IMR-90 (cell line): ENCODE results near the gene PAX2. TPM values are rescaled to one million over a fixed set of nuclear protein-coding genes. Genes with fewer than 3 reads are reported as not detected.

Experiments used
- ATAC-seq: fragments of 200-7000 bp; cut with Tn5 transposase; 2 replicates; pipeline ENCODE4 v1.9.1; 2020; ENCODE audit warnings: low read depth, mild to moderate bottlenecking, moderate library complexity
- BruUV-seq: library from RNA; stranded (reverse); fragments of 400-500 nt; replicated peaks from 2 replicates; lab custom pipeline; 2021; lab: Mats Ljungman, UMichigan
- CTCF ChIA-PET: fragments of 300-600 bp; formaldehyde crosslinking; extraction: SDS; loops from one replicate; lab custom pipeline; 2021; ENCODE audit warnings: antibody characterized with exemption; lab: Yijun Ruan, JAX
- POLR2A ChIA-PET: fragments of 300-600 bp; sonication (Branson Sonifier 250); formaldehyde crosslinking; loops from one replicate; lab custom pipeline; 2022; ENCODE audit warnings: antibody characterized with exemption; ENCODE audit not compliant: unreplicated experiment; lab: Charles Lee
- DNase-seq: peaks from one replicate; pipeline ENCODE4 v3.0.0; 2013
- H2AFZ ChIP-seq: replicated peaks from 2 replicates; pipeline ENCODE3; 2013; ENCODE audit warnings: low read length, mild to moderate bottlenecking; ENCODE audit not compliant: poor library complexity
- H2AK5ac ChIP-seq: 2 replicates; pipeline ENCODE4 v1.6.1; 2013; ENCODE audit warnings: low read depth, low read length, inconsistent platforms
- H2AK9ac ChIP-seq: replicated peaks from 2 replicates; pipeline ENCODE3; 2013; ENCODE audit warnings: mild to moderate bottlenecking, low read depth, low read length, moderate library complexity; ENCODE audit not compliant: poor library complexity
- H2BK120ac ChIP-seq: 2 replicates; pipeline ENCODE4 v1.6.1; 2013; ENCODE audit warnings: low read depth, low read length, inconsistent platforms
- H2BK15ac ChIP-seq: 3 replicates; pipeline ENCODE4 v1.6.1; 2013; ENCODE audit warnings: low read depth, low read length, inconsistent platforms
- H2BK20ac ChIP-seq: 2 replicates; pipeline ENCODE4 v1.6.1; 2013; ENCODE audit warnings: low read depth, mild to moderate bottlenecking, inconsistent platforms, low read length, moderate library complexity
- H2BK5ac ChIP-seq: 2 replicates; pipeline ENCODE4 v1.6.1; 2013; ENCODE audit warnings: mild to moderate bottlenecking, low read depth, low read length, inconsistent platforms; ENCODE audit not compliant: poor library complexity, severe bottlenecking
- H3K14ac ChIP-seq: replicated peaks from 2 replicates; pipeline ENCODE4 v1.6.1; 2013; ENCODE audit warnings: low read depth, low read length, inconsistent platforms
- H3K18ac ChIP-seq: 2 replicates; pipeline ENCODE4 v1.6.1; 2013; ENCODE audit warnings: low read depth, low read length, control low read depth
- H3K23ac ChIP-seq: 2 replicates; pipeline ENCODE4 v1.6.1; 2013; ENCODE audit warnings: low read depth, low read length, inconsistent platforms
- H3K27ac ChIP-seq: 2 replicates; pipeline ENCODE4 v1.5.1; 2013; ENCODE audit warnings: mild to moderate bottlenecking, control low read depth, low read length; ENCODE audit not compliant: insufficient read depth
- H3K27me3 ChIP-seq: 2 replicates; pipeline ENCODE4 v1.6.1; 2013; ENCODE audit warnings: low read length; ENCODE audit not compliant: control insufficient read depth, insufficient read depth
- H3K36me3 ChIP-seq: 2 replicates; pipeline ENCODE4 v1.6.1; 2013; ENCODE audit warnings: low read length, mixed read lengths; ENCODE audit not compliant: control insufficient read depth, insufficient read depth
- H3K4ac ChIP-seq: 2 replicates; pipeline ENCODE4 v1.6.1; 2013; ENCODE audit warnings: low read depth, low read length, inconsistent platforms
- H3K4me1 ChIP-seq: 2 replicates; pipeline ENCODE4 v1.6.1; 2013; ENCODE audit warnings: low read length, mixed read lengths; ENCODE audit not compliant: control insufficient read depth, insufficient read depth
- H3K4me2 ChIP-seq: 2 replicates; pipeline ENCODE4 v1.6.1; 2013; ENCODE audit warnings: low read depth, mild to moderate bottlenecking, control low read depth, low read length, moderate library complexity
- H3K4me3 ChIP-seq: 2 replicates; pipeline ENCODE4 v1.5.1; 2013; ENCODE audit warnings: low read depth, mild to moderate bottlenecking, control low read depth, low read length, moderate library complexity; ENCODE audit not compliant: insufficient read depth
- H3K56ac ChIP-seq: 2 replicates; pipeline ENCODE4 v1.6.1; 2013; ENCODE audit warnings: low read length, inconsistent platforms; ENCODE audit not compliant: insufficient read depth; ENCODE audit errors: extremely low read depth
- H3K79me1 ChIP-seq, 2 experiments: 2 replicates each; pipeline ENCODE4 v1.6.1; 2013; ENCODE audit warnings: low read length in 2 of 2, inconsistent platforms in 1 of 2, low read depth in 1 of 2
- H3K9ac ChIP-seq: 2 replicates; pipeline ENCODE4 v1.6.1; 2013; ENCODE audit warnings: low read depth, low read length, control low read depth
- H3K9me1 ChIP-seq: 2 replicates; pipeline ENCODE4 v1.6.1; 2013; ENCODE audit warnings: low read length, inconsistent platforms; ENCODE audit not compliant: insufficient read depth
- H3K9me3 ChIP-seq: 2 replicates; pipeline ENCODE4 v1.6.1; 2013; ENCODE audit warnings: low read length; ENCODE audit not compliant: control insufficient read depth, insufficient read depth
- H4K20me1 ChIP-seq: 2 replicates; pipeline ENCODE4 v1.6.1; 2013; ENCODE audit warnings: low read length, inconsistent platforms; ENCODE audit not compliant: insufficient read depth
- H4K5ac ChIP-seq: 2 replicates; pipeline ENCODE4 v1.6.1; 2013; ENCODE audit warnings: mild to moderate bottlenecking, low read depth, low read length, control low read depth
- H4K8ac ChIP-seq, 2 experiments: 2 replicates each; pipeline ENCODE4 v1.6.1; 2013; ENCODE audit warnings: low read depth in 2 of 2, low read length in 2 of 2, control low read depth in 1 of 2, inconsistent platforms in 1 of 2
- H4K91ac ChIP-seq: 2 replicates; pipeline ENCODE4 v1.6.1; 2013; ENCODE audit warnings: low read depth, low read length, inconsistent platforms; ENCODE audit not compliant: insufficient read depth
- RCOR1 ChIP-seq: IDR thresholded peaks from 2 replicates; pipeline ENCODE4 v1.6.1; 2012; ENCODE audit warnings: mild to moderate bottlenecking, low read length, improper control_type of control experiment; ENCODE audit not compliant: insufficient replicate concordance
- RFX5 ChIP-seq: IDR thresholded peaks from 2 replicates; pipeline ENCODE4 v1.8.0; 2012; ENCODE audit warnings: low read depth, mild to moderate bottlenecking, low read length, moderate library complexity
- SMC3 ChIP-seq: fragments of 150-350 bp; IDR thresholded peaks from 2 replicates; pipeline ENCODE4 v1.6.1; 2016; ENCODE audit warnings: low read depth, mild to moderate bottlenecking, antibody characterized with exemption, low read length, moderate library complexity
- WGBS, 2 experiments: methylation state at CpG; one replicate each; pipeline versions ENCODE4 v1.1.5 to v1.1.7; 2013; ENCODE audit warnings: missing lambda C conversion rate in 2 of 2; ENCODE audit not compliant: insufficient read length in 1 of 2; ENCODE audit errors: extremely low coverage in 2 of 2; 5-methylcytosine and 5-hydroxymethylcytosine counted together
- dilution Hi-C: fragments of 300-500 bp; cut with HindIII; formaldehyde crosslinking; loops from one replicate; pipeline ENCODE4 v1.14.3; 2018; ENCODE audit warnings: low sequenced_read_pairs; ENCODE audit not compliant: unreplicated experiment
- in situ Hi-C: fragments of 300-500 bp; cut with MboI; formaldehyde crosslinking; loops from 3 replicates; pipeline ENCODE4 v1.14.3; 2019; ENCODE audit warnings: low sequenced_read_pairs, inconsistent platforms, mixed read lengths
- intact Hi-C: fragments of 100-400 bp; cut with micrococcal nuclease; formaldehyde crosslinking; loops from 2 replicates; pipeline ENCODE4 v1.10.0; 2022
- polyA plus RNA-seq, 3 experiments: library from polyadenylated mRNA; depleted of rRNA; stranded (reverse); fragments of >200 nt; gene quantifications; 2 replicates each; pipeline ENCODE4 v1.2.3, GENCODE V29; 2012; ENCODE audit warnings: low replicate concordance in 1 of 3
- total RNA-seq: library from RNA; depleted of rRNA; stranded (reverse); fragments of >200 nt; gene quantifications from 2 replicates; pipeline ENCODE4 v1.2.3, GENCODE V29; 2012

PAX2 gene
- total and polyA plus RNA-seq, 2 of the 4 experiments (the other 2 are of a cell fraction), result not detected

DNA sequence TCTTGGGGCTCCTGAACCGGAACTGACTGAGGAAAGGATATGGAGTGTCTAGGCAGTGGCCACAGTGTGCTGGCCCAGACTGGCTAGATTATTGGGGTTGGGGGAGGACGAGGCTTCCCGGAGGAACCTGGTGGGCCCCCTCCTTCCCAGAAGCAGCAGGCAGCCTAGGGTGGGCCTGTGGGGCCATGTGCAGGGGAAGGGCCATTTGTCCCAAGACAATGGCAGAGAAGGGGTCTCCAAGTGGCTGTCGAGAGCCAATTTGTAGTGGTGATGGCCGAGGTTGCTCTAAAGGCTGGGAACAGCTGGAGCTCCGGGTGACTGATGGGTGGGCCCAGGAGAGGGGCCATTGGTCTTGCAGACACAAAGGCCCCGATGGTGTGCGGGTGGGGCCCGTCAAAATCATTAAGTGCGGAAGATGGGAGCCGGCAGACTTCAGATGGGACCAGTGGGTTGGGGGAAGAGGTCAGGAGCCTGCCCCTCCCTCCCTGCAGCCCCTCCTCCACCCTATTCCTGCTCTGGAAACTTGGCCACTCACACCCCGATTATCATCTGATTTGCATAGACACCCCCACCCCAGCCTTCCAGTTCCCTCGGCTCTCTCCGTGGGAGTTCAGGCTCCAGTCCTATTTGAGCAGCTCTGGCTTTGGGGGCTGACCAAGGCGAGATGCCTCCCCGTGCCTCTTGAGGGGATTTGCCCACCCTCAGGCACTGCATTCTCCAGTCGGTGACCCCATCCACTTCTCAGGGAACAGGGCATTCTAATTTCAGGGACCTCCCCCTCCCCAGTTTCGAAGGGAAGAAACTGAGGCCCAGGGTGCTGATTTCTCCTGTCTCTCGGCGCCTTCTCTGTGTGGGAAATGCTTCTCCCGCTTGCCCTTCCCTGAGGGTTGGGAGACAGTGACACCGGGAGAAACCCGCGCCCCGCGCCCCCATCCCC is 36.0 kb upstream of the PAX2 start:
- no peak overlapping the region for H3K4ac ChIP-seq
- WGBS, 2 experiments, result 3% methylated on average over 7 of the region's 26 CpGs; no CpG with 5 or more reads in 1 of the 2 experiments
- no peak overlapping the region for H3K18ac ChIP-seq
- no peaks in the 10 kb centered on the region for H3K36me3 ChIP-seq
- H3K27ac ChIP-seq, result no peak overlapping the region
- intact Hi-C loops, result no loop called here
- H2BK120ac ChIP-seq, result no peak overlapping the region
- no peak overlapping the region for H3K14ac ChIP-seq
- no peaks in the 10 kb centered on the region for H4K20me1 ChIP-seq
- H4K8ac ChIP-seq, result no peak overlapping the region
- no peaks in the 10 kb centered on the region for H3K9me1 ChIP-seq
- ChIA-PET POLR2A (no interaction called here), CTCF (no interaction called here)
- H3K9me3 ChIP-seq, result peaks cover 2% of the 10 kb centered on the region; the same call in 1 of the 2 replicates
- in situ Hi-C loops, result no loop called here
- no peak overlapping the region for H2BK15ac ChIP-seq
- H3K4me1 ChIP-seq, result no peaks in the 10 kb centered on the region
- BruUV-seq, result no TSS peak
- ATAC-seq, result no peak
- H3K4me2 ChIP-seq, result no peak overlapping the region
- no peak overlapping the region for H2BK20ac ChIP-seq
- H3K79me1 ChIP-seq, result no peaks in the 10 kb centered on the region
- H4K5ac ChIP-seq, result no peak overlapping the region
- H3K23ac ChIP-seq, result no peak overlapping the region
- H3K9ac ChIP-seq, result no peak overlapping the region
- H2AK9ac ChIP-seq, result no peak overlapping the region
- H4K91ac ChIP-seq, result no peak overlapping the region
- TF ChIP-seq RCOR1 (no peak), RFX5 (no peak), SMC3 (no peak)
- no peak overlapping the region for H3K4me3 ChIP-seq
- DNase-seq, result no peak
- H2BK5ac ChIP-seq, result no peak overlapping the region
- dilution Hi-C loops, result no loop called here
- H3K27me3 ChIP-seq, result peaks cover 68% of the 10 kb centered on the region
- H2AK5ac ChIP-seq, result no peak overlapping the region
- H2AFZ ChIP-seq, result no peak overlapping the region
- H3K56ac ChIP-seq, result no peak overlapping the region
